HK-2 (cell line): ENCODE data around the gene CYRIA.

Experiments
- DNase-seq: peaks from one replicate; pipeline ENCODE4 v3.0.0-alpha.2; 2018; ENCODE audit not compliant: unreplicated experiment

The CYRIA gene

GRCh38 chr2:16629770-16630169, 35.9 kb downstream of the CYRIA start:
- DNase-seq = no peak

GRCh38 chr2:16629044-16629443, 36.6 kb downstream of the CYRIA start:
- DNase-seq = no peak

- DNase-seq = no peak
Measured at GRCh38 chr2:16628314-16628713, 37.3 kb downstream of the CYRIA start.

- DNase-seq = no peak
Measured at GRCh38 chr2:16626997-16627605, 38.5 kb downstream of the CYRIA start.

- peak; percentile 62 for DNase-seq
Measured at GRCh38 chr2:16626497-16626896, 39.1 kb downstream of the CYRIA start.

GRCh38 chr2:16625759-16626158, 39.9 kb downstream of the CYRIA start:
- peak; percentile 74 for DNase-seq

GRCh38 chr2:16625201-16625729, 40.4 kb downstream of the CYRIA start:
- DNase-seq = peak; percentile 51

- no peak for DNase-seq
Measured at GRCh38 chr2:16624436-16624780, 41.2 kb downstream of the CYRIA start.

GRCh38 chr2:16623564-16624435, 41.8 kb downstream of the CYRIA start:
- no peak for DNase-seq

GRCh38 chr2:16623031-16623430, 42.6 kb downstream of the CYRIA start:
- DNase-seq = peak; percentile 66

- no peak for DNase-seq
Measured at GRCh38 chr2:16622399-16622968, 43.1 kb downstream of the CYRIA start.

GRCh38 chr2:16621316-16621715, 44.3 kb downstream of the CYRIA start:
- DNase-seq = no peak

- DNase-seq = no peak
Measured at GRCh38 chr2:16620590-16620989, 45.0 kb downstream of the CYRIA start.

GRCh38 chr2:16619576-16620245, 45.9 kb downstream of the CYRIA start:
- no peak for DNase-seq

- DNase-seq = no peak
Measured at GRCh38 chr2:16617282-16618266, 48.1 kb downstream of the CYRIA start.
